Occipital lobe (tissue), 3 donors: ENCODE data around the gene STON2. TPM values are rescaled to one million over a fixed set of nuclear protein-coding genes. Genes with fewer than 3 reads are reported as not detected.
A peak's percentile ranks its signal among the peaks of the same experiment; 100 is the strongest.
"Not testable (repeated sequence)": the region's sequence is repeated elsewhere in the genome, so short reads cannot be mapped to it uniquely, and the experiment has no call there.

Source experiments
- DNase-seq: peaks from one replicate; lab custom pipeline; 2025; lab: John Stamatoyannopoulos, UW
- small RNA-seq: library from RNA; depleted of rRNA; stranded (forward); fragments of <200 nt; gene quantifications from one replicate; pipeline ENCODE3, GENCODE V24; 2014
- total RNA-seq: library from RNA; depleted of rRNA; stranded (reverse); fragments of >200 nt; gene quantifications from one replicate; pipeline ENCODE4 v1.2.3, GENCODE V29; 2014

The STON2 gene
- total RNA-seq, 1 donor from 2014 or later, result 38.8 TPM

DNA sequence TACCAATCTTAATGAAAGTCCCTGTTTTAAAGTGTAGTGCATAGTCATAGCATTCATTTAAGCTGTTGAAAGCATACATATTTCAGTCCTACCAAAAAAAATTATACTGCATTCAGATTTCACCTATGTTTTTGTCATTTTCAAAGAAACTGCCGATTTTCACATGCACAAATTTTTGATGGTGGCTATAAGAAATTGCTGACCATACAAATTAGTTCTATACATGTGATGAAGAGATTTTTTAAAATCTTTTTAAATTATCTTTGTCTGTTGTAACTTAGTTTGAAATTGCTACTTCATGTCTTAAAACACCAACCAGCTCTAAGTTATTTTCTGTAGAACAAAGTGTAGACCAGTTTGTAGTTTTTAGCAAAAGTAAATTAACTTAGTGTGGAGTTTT, 175.9 kb downstream of the STON2 start:
- DNase-seq, result no peak

DNA sequence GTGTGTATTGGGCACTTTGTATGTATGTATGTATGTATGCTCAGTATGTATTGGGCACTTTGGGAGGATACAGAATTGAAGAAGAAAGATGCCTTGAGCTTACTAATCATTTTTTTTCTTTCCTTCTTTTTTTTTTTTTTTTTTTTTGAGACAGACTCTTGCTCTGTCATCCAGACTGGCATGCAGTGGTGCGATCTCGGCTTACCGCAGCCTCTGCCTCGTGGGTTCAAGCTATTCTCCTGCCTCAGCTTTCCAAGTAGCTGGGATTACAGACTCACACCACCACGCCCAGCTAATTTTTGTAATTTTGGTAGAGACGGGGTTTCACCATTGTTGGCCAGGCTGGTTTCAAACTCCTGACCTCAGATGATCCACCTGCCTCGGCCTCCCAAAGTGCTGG, 176.3 kb downstream of the STON2 start:
- not testable (repeated sequence) for DNase-seq

DNA sequence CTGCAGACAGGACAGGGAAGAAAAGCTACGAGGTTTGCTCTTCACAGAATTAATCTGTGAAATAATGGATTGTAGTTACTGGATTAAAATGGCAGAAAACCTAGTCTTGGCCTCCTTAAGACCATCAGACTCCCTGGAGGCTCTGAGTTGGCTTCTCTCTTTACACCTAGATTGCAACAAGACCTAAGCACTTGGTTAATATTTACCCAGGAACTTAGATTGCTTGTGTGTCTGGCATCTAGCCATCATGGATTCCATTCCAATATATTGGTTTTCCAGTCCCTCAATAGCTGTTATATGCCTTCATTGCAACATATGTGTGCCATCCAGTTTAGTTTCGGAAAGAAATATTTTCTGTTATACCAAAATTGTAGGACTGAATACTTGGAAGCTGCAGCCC, 177.4 kb downstream of the STON2 start:
- DNase-seq, result no peak

DNA sequence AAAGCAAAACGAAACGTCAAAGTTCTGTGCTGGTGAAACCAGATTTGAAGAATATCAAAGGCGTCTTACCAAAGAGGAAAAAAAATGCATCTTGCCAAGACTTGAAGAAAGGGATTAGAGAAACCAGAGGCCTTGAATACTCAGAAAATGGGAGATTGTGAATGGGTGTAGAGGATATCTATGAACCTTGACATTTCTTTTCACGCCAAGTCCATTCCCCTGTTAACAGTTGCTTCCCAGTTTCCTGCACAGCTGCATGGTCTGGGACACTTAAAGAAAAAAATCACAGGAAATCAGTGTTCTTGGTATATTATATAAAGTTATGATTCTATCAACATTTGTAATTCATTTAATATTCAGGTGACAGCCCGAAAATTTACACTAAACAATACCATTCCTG, 178.0 kb downstream of the STON2 start:
- no peak for DNase-seq

DNA sequence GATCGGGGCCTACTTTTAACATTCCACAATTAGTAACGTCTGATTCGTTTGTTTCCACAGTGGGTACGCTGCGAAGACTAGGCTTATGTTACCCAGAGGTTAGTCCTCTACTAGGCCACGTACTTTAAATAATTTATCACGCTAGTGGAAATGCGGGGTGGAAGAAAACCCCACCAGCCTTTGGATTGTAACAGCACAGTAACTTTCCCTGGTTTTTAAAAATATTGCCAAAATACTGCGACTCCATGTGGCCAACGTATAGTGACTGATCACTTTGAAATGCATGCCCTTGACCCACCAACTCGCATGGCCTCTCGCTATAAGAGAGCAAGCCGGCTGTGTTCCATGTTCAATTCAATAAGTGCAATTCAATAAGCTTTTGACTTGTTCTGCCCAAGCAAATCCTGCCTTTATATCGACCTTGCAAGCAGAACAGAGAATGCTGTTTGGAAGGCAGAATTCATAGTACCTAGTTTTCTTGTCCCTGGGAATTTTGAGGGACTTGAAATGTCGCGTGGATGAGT, 178.5 kb downstream of the STON2 start:
- no peak for DNase-seq

DNA sequence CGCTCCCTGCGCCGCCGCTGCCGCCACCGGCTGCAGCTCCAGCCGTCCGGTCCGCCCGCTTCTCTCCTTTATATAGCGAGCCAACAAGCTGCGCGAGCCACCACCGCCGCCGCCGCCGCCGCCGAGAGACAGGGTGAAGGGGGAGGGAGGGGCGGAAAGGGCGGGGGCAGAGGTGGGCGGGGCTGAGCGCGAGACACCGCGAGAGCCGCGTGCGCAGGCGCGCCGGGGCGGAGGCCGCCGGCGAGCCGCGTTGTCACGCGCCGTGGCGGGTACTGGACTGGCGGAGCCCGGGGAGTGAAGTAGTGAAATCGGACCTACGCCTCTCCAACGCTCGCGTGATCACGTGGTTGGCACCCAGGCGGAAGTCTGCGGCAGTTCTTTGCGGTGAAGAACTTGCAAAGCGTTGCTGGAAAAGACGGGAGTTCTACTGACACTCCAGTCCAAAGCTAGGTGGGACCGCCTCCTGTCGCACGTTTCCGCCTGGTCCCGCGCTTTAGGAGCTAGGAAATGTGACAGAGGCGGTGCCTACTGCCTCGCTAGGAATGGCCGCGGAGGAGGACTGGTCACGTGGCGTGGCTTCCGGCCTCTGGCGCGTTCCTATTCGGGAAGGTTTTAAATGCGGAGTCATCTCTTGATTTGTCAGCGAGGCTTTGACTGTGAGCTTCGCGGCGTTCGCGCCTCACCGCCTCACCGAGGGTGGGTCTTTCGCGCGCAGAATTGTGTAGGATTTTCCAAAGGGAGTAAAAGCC, 179.1 kb downstream of the STON2 start, which contains the start of gene GTF2A1:
Gene GTF2A1 (minus strand): TSS at position 130 of the 749 bp plus-strand sequence. CDS start 441 bp downstream, outside the sequence.
- peak; percentile 97 for DNase-seq

DNA sequence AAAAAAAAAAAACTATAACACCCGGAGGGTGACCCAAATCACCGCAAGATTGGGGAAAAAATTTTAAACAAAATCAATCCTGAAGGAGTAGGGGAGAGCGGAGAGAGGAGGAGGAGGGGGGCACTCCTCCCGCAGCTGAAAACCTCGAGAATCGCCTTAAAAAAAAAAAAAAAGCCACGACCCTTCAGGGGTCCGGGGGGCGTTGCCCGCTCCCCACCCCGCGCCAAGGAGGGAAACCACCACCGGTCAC, 179.6 kb downstream of the STON2 start:
- no peak for DNase-seq

DNA sequence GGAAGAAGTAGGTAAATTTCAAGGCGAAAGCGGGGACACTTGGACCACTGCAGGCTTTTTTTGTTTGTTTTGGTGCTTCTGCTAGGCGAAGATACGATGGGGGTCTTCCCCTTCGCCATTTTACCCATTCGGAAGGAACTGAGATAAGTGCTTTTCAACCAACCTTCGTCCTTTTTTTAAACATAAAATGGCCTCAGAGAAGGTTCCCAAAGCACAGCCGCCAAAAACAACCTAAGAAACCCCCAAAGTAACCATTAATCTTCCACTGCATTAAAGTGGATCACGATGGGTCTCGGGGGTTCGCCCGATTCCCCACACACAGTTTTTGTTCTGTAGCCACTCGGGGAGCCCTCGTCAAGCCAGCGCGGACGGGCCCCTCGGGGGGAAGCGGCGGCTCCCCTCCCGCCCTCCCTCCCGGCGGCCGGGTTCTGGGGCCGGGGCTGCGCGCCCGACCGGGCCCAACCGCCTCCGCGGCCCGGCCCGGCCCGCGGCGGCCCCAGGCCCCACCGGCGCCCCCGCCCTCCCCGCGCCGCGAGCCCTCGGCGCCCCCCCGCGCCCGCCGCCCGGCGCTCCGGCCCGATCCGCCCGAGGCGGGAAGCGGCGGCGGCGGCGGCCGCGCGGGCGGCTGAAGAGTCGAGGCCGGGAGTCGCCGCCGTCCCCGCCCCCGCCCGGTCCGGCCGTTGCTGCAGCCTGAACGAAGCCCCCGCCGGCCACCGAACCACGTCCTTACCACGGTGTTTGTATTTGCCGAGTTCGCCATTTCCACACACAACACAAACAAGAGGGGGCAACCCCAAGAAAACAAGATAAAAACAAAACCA, 180.2 kb downstream of the STON2 start:
- DNase-seq, result peak; percentile 12

DNA sequence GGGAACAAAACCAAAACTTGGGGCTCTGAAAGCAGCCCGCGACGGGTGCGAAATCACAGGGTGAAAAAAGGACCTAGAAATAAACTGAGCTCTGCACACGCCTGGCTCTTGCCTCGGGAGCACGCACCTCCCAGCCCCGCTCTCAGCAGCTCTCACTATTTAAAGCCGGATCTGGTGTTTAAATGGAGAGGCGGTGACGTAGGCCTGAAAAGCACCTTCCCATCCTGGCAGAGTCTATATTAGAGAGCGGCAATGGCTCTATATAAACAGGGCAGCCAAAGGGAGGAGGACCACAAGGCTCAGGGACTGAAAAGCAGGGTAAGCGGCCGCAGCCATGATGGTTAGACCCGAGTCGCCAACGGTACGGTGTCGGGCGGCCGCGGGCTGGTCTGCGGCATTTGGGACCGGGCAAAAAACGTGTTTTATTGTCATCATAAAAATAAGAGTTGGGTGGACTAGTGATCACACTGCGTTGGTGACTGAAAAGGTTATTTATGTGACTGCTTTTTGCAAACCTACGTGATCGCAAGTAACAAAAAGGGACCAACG, 180.8 kb downstream of the STON2 start:
- peak; percentile 92 for DNase-seq

DNA sequence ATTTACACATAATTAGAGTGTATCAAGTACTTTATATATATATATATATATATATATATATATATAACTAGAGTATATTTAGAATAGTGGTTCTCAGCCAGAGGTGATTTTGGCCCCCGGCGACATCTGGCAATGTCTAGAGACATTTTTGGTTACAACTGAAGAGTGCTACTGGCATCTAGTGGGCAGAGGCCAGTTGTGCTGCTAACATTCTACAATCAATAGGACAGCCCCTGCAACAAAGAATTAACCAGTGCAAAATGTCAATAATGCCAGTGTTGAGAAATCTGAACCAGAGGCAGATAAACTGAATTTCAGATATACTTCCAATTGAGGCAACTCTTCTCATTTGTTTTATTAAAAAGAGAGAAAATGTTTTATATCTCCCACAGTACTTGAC, 188.3 kb downstream of the STON2 start:
- DNase-seq, result no peak

Small RNA genes lying within 50 kb of the gene (small RNA-seq; reads per million reads assigned to genes)
- gene DYNLL1P1, result not detected
- not detected for gene DYNLL1P2

Other genes starting within 250 kb of the STON2 start
- gene GTF2A1, start 179.4 kb downstream of the STON2 start, total RNA-seq, result 70.7 TPM
- gene SEL1L, start 133.5 kb upstream of the STON2 start, total RNA-seq, result 72.8 TPM